NCI-H82 treated with DMSO at 0.1 percent for 48 hours (cell line): Measurements from ENCODE around the gene DHCR7.

Experiments
- DNase-seq: peaks from one replicate; lab custom pipeline; 2025; ENCODE audit not compliant: unreplicated experiment; lab: John Stamatoyannopoulos, UW

DHCR7 gene

DNA sequence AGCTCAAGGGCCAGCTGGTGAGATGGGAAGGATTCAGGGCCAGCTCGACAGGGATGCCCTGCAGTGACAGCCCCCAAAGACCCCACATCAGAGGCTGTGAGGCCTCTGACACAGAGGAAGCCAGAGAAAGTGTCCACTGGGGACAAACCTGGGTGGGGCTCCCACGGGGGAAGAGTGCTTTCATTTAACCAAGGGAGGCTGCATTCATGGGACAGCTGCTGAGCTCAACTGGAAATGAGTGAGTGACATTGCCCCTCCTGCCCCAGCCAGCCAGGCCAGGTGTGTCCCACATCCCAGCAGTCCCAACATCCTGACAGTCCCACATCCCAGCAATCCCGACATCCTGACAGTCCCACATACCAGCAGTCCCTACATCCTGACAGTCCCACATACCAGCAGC, 61.0 kb downstream of the DHCR7 start:
- DNase-seq = no peak

DNA sequence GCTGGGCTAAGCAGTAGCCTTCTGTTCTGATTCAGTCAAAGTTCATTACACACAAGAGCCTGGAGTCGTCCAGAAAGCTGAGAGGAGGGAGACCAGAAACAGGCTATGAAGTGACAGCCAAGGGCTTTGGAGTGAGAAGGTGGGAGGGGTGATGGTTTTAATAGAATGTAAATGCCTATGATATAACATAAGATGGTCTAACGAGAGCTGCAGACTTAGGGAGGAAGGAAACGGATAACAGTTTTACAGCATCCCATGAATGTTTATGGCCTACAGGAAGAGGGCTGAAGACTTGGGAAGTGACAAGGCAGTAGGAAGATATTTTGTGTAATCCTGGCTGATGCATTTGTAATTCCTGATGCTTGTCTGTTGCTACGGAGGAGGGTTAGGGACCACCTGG, 62.0 kb downstream of the DHCR7 start:
- DNase-seq = no peak

DNA sequence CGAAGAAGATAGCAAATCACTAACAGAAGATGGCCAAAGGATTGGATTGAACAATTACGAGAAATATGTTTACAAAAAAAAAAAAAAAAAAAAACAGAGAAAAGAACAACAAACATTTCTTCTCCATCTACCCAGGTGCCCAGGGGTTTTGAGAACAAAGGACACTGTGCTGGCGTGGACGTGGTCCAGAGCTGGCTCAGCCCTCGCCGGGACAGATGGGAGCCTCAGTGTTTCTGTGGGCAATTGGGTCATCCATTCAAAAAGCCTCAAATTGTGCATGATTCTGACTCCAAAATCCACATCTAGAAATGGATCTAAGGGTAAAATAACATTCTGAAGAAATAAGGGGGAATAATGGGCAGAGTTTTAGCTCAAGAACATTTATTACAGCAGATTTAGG, 63.1 kb downstream of the DHCR7 start:
- no peak for DNase-seq

DNA sequence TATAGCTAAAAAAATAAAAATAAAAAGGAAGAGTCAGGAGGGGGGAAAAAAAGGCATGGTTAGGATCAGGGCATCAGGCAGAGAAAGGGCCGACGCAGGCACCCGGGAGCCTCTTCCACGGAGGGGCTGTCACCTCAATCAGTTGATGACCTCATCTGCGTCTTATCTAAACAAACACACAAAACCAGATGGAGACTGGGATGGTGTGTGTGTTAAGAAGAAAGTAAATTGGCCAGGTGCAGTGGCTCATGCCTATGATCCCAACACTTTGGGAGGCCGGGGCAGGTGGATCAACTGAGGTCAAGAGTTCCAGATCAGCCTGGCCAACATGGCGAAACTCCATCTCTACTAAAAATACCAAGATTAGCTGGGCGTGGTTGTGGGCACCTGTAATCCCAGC, 63.6 kb downstream of the DHCR7 start:
- DNase-seq = no peak
